Heart left ventricle (tissue), 16 donors: ENCODE results near the gene FBXO21. TPM values are rescaled to one million over a fixed set of nuclear protein-coding genes. Genes with fewer than 3 reads are reported as not detected.

ENCODE experiments used
- ATAC-seq, 4 donors: fragments of 200-7000 bp; cut with Tn5 transposase; one replicate each; pipeline ENCODE4 v1.9.1; 2020 to 2022; ENCODE audit warnings: moderate library complexity in 4 of 4, mild to moderate bottlenecking in 3 of 4, moderate number of reproducible peaks in 1 of 4
- DNase-seq, 5 donors: peaks; one replicate each; pipeline ENCODE4 v3.0.0-alpha.2; 2020
- H3K27ac ChIP-seq, 12 donors: fragments of 200-600 bp; sonication (generic) in 4 of 12; one replicate each; pipeline versions ENCODE4 v1.5.0 to v1.8.0; 2016 to 2022; ENCODE audit warnings: mild to moderate bottlenecking in 2 of 12
- H3K27me3 ChIP-seq, 9 donors: fragments of 200-600 bp; sonication (generic) in 2 of 9; one replicate each; pipeline versions ENCODE4 v1.5.1 to v1.8.0; 2016 to 2022; ENCODE audit warnings: mild to moderate bottlenecking in 3 of 9
- H3K36me3 ChIP-seq, 9 donors: fragments of 200-600 bp; sonication (generic) in 2 of 9; one replicate each; pipeline versions ENCODE4 v1.5.0 to v1.8.0; 2018 to 2022; ENCODE audit warnings: mild to moderate bottlenecking in 2 of 9
- H3K4me1 ChIP-seq, 12 donors: fragments of 200-600 bp; sonication (generic) in 4 of 12; one replicate each; pipeline versions ENCODE4 v1.5.0 to v1.8.0; 2016 to 2022; ENCODE audit warnings: mild to moderate bottlenecking in 3 of 12
- H3K4me3 ChIP-seq, 12 donors: fragments of 200-600 bp; sonication (generic) in 4 of 12; one replicate each; pipeline versions ENCODE4 v1.5.0 to v1.8.0; 2017 to 2022; ENCODE audit warnings: mild to moderate bottlenecking in 9 of 12, moderate library complexity in 4 of 12
- H3K9me3 ChIP-seq, 12 donors: fragments of 200-600 bp; sonication (generic) in 4 of 12; one replicate each; pipeline versions ENCODE4 v1.5.0 to v1.8.0; 2016 to 2022; ENCODE audit warnings: mild to moderate bottlenecking in 1 of 12
- CTCF ChIP-seq, 12 donors: fragments of 200-600 bp; sonication (generic) in 4 of 12; IDR thresholded peaks; one replicate each; pipeline versions ENCODE4 v1.5.0 to v1.8.0; 2018 to 2022; ENCODE audit warnings: antibody characterized with exemption in 12 of 12, mild to moderate bottlenecking in 5 of 12
- POLR2A ChIP-seq, 2 donors: fragments of 450-650 bp; IDR thresholded peaks; one replicate each; pipeline ENCODE4 v1.6.1; 2017; ENCODE audit warnings: antibody characterized with exemption in 2 of 2, mild to moderate bottlenecking in 2 of 2, moderate library complexity in 2 of 2
- WGBS, 4 donors: extraction: QIAGEN DNeasy Blood & Tissue Kit in 2 of 4; methylation state at CpG; one replicate each; pipeline versions ENCODE4 v1.1.5 to v1.1.7; 2013 to 2018; 5-methylcytosine and 5-hydroxymethylcytosine counted together
- intact Hi-C, 10 donors: fragments of 100-400 bp; cut with DNase I; formaldehyde crosslinking; loops; one replicate each; pipeline versions ENCODE4 v1.11.1 to v1.14.2; 2022
- long read RNA-seq, 3 donors: library from polyadenylated mRNA; unstranded; transcript quantifications; one replicate each; pipeline ENCODE4 v2.0.0, GENCODE V29; 2020 to 2021
- polyA plus RNA-seq, 2 donors: library from polyadenylated mRNA; stranded (reverse); fragments of 200-250 nt; gene quantifications; one replicate each; pipeline ENCODE4 v1.2.3, GENCODE V29; 2013
- total RNA-seq, 9 donors: library from RNA; depleted of rRNA in 2 of 9; stranded (reverse); fragments of >200 nt in 2 of 9; fragmentation: NEBNext Ultra II Directional in 3 of 9; extraction: Animal tissue kit (Norgen Biotek cat#: 25700) in 3 of 9; gene quantifications; one replicate each; pipeline versions ENCODE4 v1.1.0 to v1.2.4, GENCODE V29; 2016 to 2023
- donor health status: ischemic (EF 13 %, LVEDD 7.1; RV severe dilation, severe dysfunction).
- donor health status: healthy with polysubstance abuse.
- donor health status: DM: no; HTN: yes; CAD: no.
- donor health status: DM: no; HTN: no; CAD: no.
- donor health status: ischemic (EF 25% LVEDD 6.9; RV normal size, moderate dysfunction).
- donor health status: ischemic (EF 25% LVEDD 5.7; RV mildly dilated, moderate dysfunction).
- donor health status: healthy.
- donor health status: DM: yes; HTN: yes; CAD: no.
- donor health status: ischemic (EF 35%, LVEDD 5.7; RV mildly dilated, moderate dysfunction).
- donor health status: nonischemic (EF 11% LVEDD 7.7; RV severe dilation, severe dysfunction).
- donor health status: DM: yes; HTN: yes; CAD: no.
- donor health status: PGD.
- donor health status: ischemic (EF 29% LVEDD 5.4; RV normal size, mild dysfunction).
- donor health status: nonischemic (EF 23%, LVEDD 6.1; RV moderate dilation, normal function).

Gene FBXO21
- total RNA-seq = 10 to 100 TPM; 32.6 to 82.4 (median 51.3) TPM
- 10 to 100 TPM; 10.9 to 23.9 TPM for polyA plus RNA-seq
- long read RNA-seq, donor 1, full-length matches to known transcripts = 101 of 114 reads
- long read RNA-seq, donor 1, partial matches to known transcripts = 5 of 114 reads
- long read RNA-seq, donor 1, other reads (novel, unspliced or antisense) = 8 of 114 reads
- long read RNA-seq, donor 2, full-length matches to known transcripts = 196 of 220 reads
- long read RNA-seq, donor 2, partial matches to known transcripts = 14 of 220 reads
- long read RNA-seq, donor 2, other reads (novel, unspliced or antisense) = 10 of 220 reads
- long read RNA-seq, donor 3, full-length matches to known transcripts = 93 of 106 reads
- long read RNA-seq, donor 3, partial matches to known transcripts = 8 of 106 reads
- long read RNA-seq, donor 3, other reads (novel, unspliced or antisense) = 5 of 106 reads

- H3K4me1 ChIP-seq = peaks cover 0 to 21% (median 11%) of the 10 kb centered on the region in 12 donors
- intact Hi-C loops = no loop called here
- H3K4me3 ChIP-seq = peak within 1 kb of the TSS; percentile 51 to 98 (median 89)
- ATAC-seq = peak; percentile 92 to 98 (median 97)
- H3K36me3 ChIP-seq = peaks cover 0 to 30% (median 21%) of the 10 kb centered on the region in 9 donors
- DNase-seq = peak; percentile 90 to 95 (median 92)
- WGBS, 4 donors = 1 to 3% (median 2%) methylated on average over 24 to 59 of the region's 59 CpGs
- peak within 1 kb of the TSS; percentile 37 to 87 (median 76) for H3K27ac ChIP-seq
- no peak for TF ChIP-seq CTCF (IDR thresholded peaks at IDR 0.05)
- TF ChIP-seq POLR2A (IDR thresholded peaks at IDR 0.05) = peak; percentile 35 to 87
- peaks cover 0 to 3% (median 0%) of the 10 kb centered on the region in 12 donors for H3K9me3 ChIP-seq
- no peaks in the 10 kb centered on the region for H3K27me3 ChIP-seq
These were observed at the start of gene FBXO21 for GRCh38 chr12:117190210-117190781. Gene FBXO21, minus strand, starts transcription at chr12:117190470. Its CDS starts 14 bp downstream, at chr12:117190456.

- intact Hi-C loops = loop anchor here in 9 of 10 donors (1.0 to 10.0 kb wide), 12 partner anchors 128 to 601 kb away; partner anchors contain the start of gene NOS1 (in 4 of the 9)
- TF ChIP-seq CTCF (IDR thresholded peaks at IDR 0.05) = peak; percentile 55 to 85 (median 72)
- TF ChIP-seq POLR2A (IDR thresholded peaks at IDR 0.05) = no peak
- Histone ChIP-seq H3K4me1 (no peaks in the 10 kb centered on the region), H3K27ac (no peak overlapping the region), H3K27me3 (peaks cover 0 to 31% (median 0%) of the 10 kb centered on the region in 9 donors), H3K4me3 (no peak overlapping the region), H3K36me3 (no peaks in the 10 kb centered on the region), H3K9me3 (no peaks in the 10 kb centered on the region)
- ATAC-seq = peak in 3 of 4 donors; percentile 48 to 54 (median 50)
- WGBS, 4 donors = 3 to 11% (median 9%) methylated on average over 10 to 13 of the region's 13 CpGs
- peak; percentile 63 to 87 (median 69) for DNase-seq
These were observed 46.3 kb upstream of the FBXO21 start for GRCh38 chr12:117236456-117237001.

- no peak overlapping the region for H3K27ac ChIP-seq
- H3K36me3 ChIP-seq = no peaks in the 10 kb centered on the region
- DNase-seq (no peak), ATAC-seq (no peak)
- TF ChIP-seq CTCF (IDR thresholded peaks at IDR 0.05) (no peak), POLR2A (IDR thresholded peaks at IDR 0.05) (no peak)
- no peaks in the 10 kb centered on the region for H3K4me1 ChIP-seq
- intact Hi-C loops = loop anchor here in 9 of 10 donors (5.0 to 10.0 kb wide), 7 partner anchors 130 to 602 kb away; partner anchors contain the start of gene NOS1 (in 4 of the 9)
- no peaks in the 10 kb centered on the region for H3K9me3 ChIP-seq
- WGBS, 4 donors = 31 to 44% (median 38%) methylated on average over 2 of the region's 2 CpGs
- peaks cover 0 to 38% (median 0%) of the 10 kb centered on the region in 9 donors for H3K27me3 ChIP-seq
- no peak overlapping the region for H3K4me3 ChIP-seq
These were observed 45.0 kb upstream of the FBXO21 start for GRCh38 chr12:117235261-117235660.
